Measurements from ENCODE around the gene GNB3.

DNA sequence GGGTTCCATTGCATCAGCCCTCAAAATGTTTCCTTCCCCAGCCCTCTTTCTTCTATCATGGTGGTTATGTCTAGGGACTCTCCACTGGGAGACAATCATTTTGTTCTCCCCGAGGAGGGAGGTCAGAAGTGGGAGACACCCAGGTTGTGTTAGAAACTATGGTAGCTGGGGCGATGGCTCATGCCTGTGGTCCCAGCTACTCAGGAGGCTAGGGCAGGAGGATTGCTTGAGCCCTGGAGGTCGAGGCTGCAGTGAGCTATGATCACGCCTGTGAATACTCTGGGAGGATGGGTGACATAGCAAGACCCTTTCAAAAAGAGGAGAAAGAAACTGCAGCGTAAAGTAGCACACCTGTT, 50.9 kb downstream of the GNB3 start:
- TF ChIP-seq POLR2AphosphoS5 (IDR thresholded peaks at IDR 0.05; ENCODE audit: insufficient read depth, low read depth, low read length) (no peak), CTCF (IDR thresholded peaks at IDR 0.05; ENCODE audit: extremely low read depth in 1 of 2, insufficient read depth in 1 of 2, low read depth in 1 of 2, low read length in 2 of 2) (no peak), EZH2 (IDR thresholded peaks at IDR 0.05; ENCODE audit: borderline replicate concordance, low read depth, low read length, severe bottlenecking) (no peak), MAX (IDR thresholded peaks at IDR 0.05; ENCODE audit: insufficient read depth, insufficient read length) (no peak), GATA2 (IDR thresholded peaks at IDR 0.05; ENCODE audit: insufficient read depth, insufficient read length, low read depth, low read length) (no peak), POLR2A (IDR thresholded peaks at IDR 0.05; ENCODE audit: low read depth, low read length) (no peak)

Data from endothelial cell of umbilical vein (primary cell).